ENCODE results near the gene PHKB. TPM values are rescaled to one million over a fixed set of nuclear protein-coding genes. Genes with fewer than 3 reads are reported as not detected.

The PHKB gene
- total and polyA plus RNA-seq, 2 donors (not counting 1 experiment from before 2014, with no cell fraction given) = 50.4 to 223 TPM

GRCh38 chr16:47664653-47665325 lies 203.7 kb downstream of the PHKB start:
- CTCF ChIA-PET = no interaction called here
- Mint-ChIP-seq H3K9me3 (ENCODE audit: insufficient read depth) (no peaks in the 10 kb centered on the region), H3K4me1 (no peaks in the 10 kb centered on the region), H3K4me3 (no peak overlapping the region), H3K27me3 (no peaks in the 10 kb centered on the region), H3K27ac (no peak overlapping the region)
- H3K27ac ChIP-seq (ENCODE audit: low read length in 2 of 2) = no peak overlapping the region
- H3K27me3 ChIP-seq (replicated peaks in 1 of 4; ENCODE audit: control extremely low read depth in 1 of 4, control insufficient read depth in 3 of 4, insufficient read depth in 4 of 4, low read length in 3 of 4) = no peaks in the 10 kb centered on the region
- intact Hi-C loops (cut with micrococcal nuclease) = no loop called here
- DNase-seq (no peak), ATAC-seq (ENCODE audit: low read depth) (no peak)
- H3K4me3 ChIP-seq (ENCODE audit: control extremely low read depth in 1 of 5, extremely low read depth in 1 of 5, insufficient read depth in 1 of 5, low read depth in 2 of 5, low read length in 4 of 5) = no peak overlapping the region
- no peaks in the 10 kb centered on the region for H3K4me1 ChIP-seq (ENCODE audit: control insufficient read depth in 2 of 2, insufficient read depth in 2 of 2, low read length in 2 of 2)
- POLR2A ChIA-PET = no interaction called here
- no peak overlapping the region for H2AFZ ChIP-seq (ENCODE audit: insufficient read depth, low read depth, low read length, poor library complexity, severe bottlenecking)
- no peak overlapping the region for H3K9ac ChIP-seq (ENCODE audit: low read length)
- H4K20me1 ChIP-seq (ENCODE audit: control insufficient read depth, insufficient read depth, low read length, poor library complexity, severe bottlenecking) = no peaks in the 10 kb centered on the region
- H3K79me2 ChIP-seq (ENCODE audit: control insufficient read depth, insufficient read depth, low read length) = no peaks in the 10 kb centered on the region
- no peaks in the 10 kb centered on the region for H3K9me3 ChIP-seq (ENCODE audit: control extremely low read depth in 1 of 3, control insufficient read depth in 2 of 3, insufficient read depth in 1 of 3, low read length in 2 of 3)
- TF ChIP-seq CTCF (IDR thresholded peaks at IDR 0.05) = no peak
- no peak for TF ChIP-seq EZH2 (IDR thresholded peaks at IDR 0.05; ENCODE audit: borderline replicate concordance, insufficient read depth, low read depth, low read length, poor library complexity, severe bottlenecking)
- no CpG with 5 or more reads among the region's 4 CpGs for WGBS (ENCODE audit: insufficient coverage)
- no peak overlapping the region for H3K4me2 ChIP-seq (replicated peaks; ENCODE audit: low read depth, low read length, poor library complexity, severe bottlenecking)
- H3K36me3 ChIP-seq (replicated peaks in 1 of 2; ENCODE audit: control extremely low read depth in 1 of 2, control insufficient read depth in 1 of 2, extremely low read depth in 1 of 2, insufficient read depth in 2 of 2, low read length in 1 of 2) = peaks cover 4 to 35% of the 10 kb centered on the region in 2 experiments

GRCh38 chr16:47666434-47666833 lies 205.3 kb downstream of the PHKB start:
- Histone ChIP-seq H3K27me3 (replicated peaks in 1 of 4; ENCODE audit: control extremely low read depth in 1 of 4, control insufficient read depth in 3 of 4, insufficient read depth in 4 of 4, low read length in 3 of 4) (no peaks in the 10 kb centered on the region), H3K27ac (ENCODE audit: low read length in 2 of 2) (no peak overlapping the region), H2AFZ (ENCODE audit: insufficient read depth, low read depth, low read length, poor library complexity, severe bottlenecking) (no peak overlapping the region), H3K4me1 (ENCODE audit: control insufficient read depth in 2 of 2, insufficient read depth in 2 of 2, low read length in 2 of 2) (no peaks in the 10 kb centered on the region), H3K4me3 (ENCODE audit: control extremely low read depth in 1 of 5, extremely low read depth in 1 of 5, insufficient read depth in 1 of 5, low read depth in 2 of 5, low read length in 4 of 5) (no peak overlapping the region), H3K9me3 (ENCODE audit: control extremely low read depth in 1 of 3, control insufficient read depth in 2 of 3, insufficient read depth in 1 of 3, low read length in 2 of 3) (no peaks in the 10 kb centered on the region), H3K4me2 (replicated peaks; ENCODE audit: low read depth, low read length, poor library complexity, severe bottlenecking) (no peak overlapping the region), H4K20me1 (ENCODE audit: control insufficient read depth, insufficient read depth, low read length, poor library complexity, severe bottlenecking) (no peaks in the 10 kb centered on the region), H3K36me3 (replicated peaks in 1 of 2; ENCODE audit: control extremely low read depth in 1 of 2, control insufficient read depth in 1 of 2, extremely low read depth in 1 of 2, insufficient read depth in 2 of 2, low read length in 1 of 2) (peaks cover 0 to 27% of the 10 kb centered on the region in 2 experiments), H3K79me2 (ENCODE audit: control insufficient read depth, insufficient read depth, low read length) (no peaks in the 10 kb centered on the region), H3K9ac (ENCODE audit: low read length) (no peak overlapping the region)
- ChIA-PET CTCF (no interaction called here), POLR2A (no interaction called here)
- 100% methylated on average over 3 of the region's 3 CpGs for WGBS (ENCODE audit: insufficient coverage)
- TF ChIP-seq EZH2 (IDR thresholded peaks at IDR 0.05; ENCODE audit: borderline replicate concordance, insufficient read depth, low read depth, low read length, poor library complexity, severe bottlenecking) = no peak
- TF ChIP-seq CTCF (IDR thresholded peaks at IDR 0.05) = no peak
- DNase-seq (no peak), ATAC-seq (ENCODE audit: low read depth) (no peak)
- no peak overlapping the region for H3K4me3 Mint-ChIP-seq
- H3K27me3 Mint-ChIP-seq = no peaks in the 10 kb centered on the region
- H3K9me3 Mint-ChIP-seq (ENCODE audit: insufficient read depth) = no peaks in the 10 kb centered on the region
- intact Hi-C loops (cut with micrococcal nuclease) = no loop called here
- H3K4me1 Mint-ChIP-seq = no peaks in the 10 kb centered on the region
- H3K27ac Mint-ChIP-seq = no peak overlapping the region

Measured in B cell (primary cell).